NCI-H1436 treated with DMSO at 0.1 percent for 48 hours (cell line): ENCODE results near the gene PICALM.

Experiments used
- DNase-seq: peaks from one replicate; lab custom pipeline; 2025; lab: John Stamatoyannopoulos, UW

The PICALM gene

DNA sequence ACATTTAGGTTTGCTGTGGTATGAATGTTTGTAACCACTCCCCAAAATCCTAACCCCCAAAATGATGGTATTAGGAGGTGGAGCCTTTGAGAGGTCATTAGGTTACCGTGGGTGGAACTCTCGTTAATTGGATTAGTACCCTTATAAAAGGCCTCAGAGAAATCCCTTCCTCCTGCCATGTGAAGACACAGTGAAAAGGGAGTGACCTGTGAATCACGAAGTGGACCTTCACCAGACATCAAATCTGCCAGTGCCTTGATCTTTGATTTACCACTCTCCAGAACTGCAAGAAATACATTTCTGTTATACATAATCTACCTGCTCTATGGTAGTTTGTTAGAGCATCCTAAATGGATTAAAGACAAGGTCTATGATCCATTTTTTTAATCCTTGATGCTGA lies 12.6 kb upstream of the PICALM start:
- DNase-seq: no peak

DNA sequence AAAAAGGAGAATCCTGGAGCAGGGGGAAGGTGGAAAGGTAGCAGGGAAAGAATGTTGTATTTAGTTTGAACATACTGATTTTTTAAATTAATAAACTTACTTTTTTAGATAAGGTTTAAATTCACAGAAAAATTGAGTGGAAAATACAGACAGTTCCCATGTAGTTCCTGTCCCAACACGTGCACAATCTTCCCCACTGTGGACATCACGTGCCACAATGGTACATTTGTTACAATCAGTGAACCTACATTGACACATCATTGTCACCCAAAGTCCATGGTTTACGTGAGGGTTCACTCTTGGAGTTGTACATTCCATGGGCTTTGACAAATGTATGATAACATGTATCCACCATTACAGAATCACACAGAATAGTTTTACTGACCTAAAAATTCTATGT lies 10.5 kb upstream of the PICALM start:
- no peak for DNase-seq

DNA sequence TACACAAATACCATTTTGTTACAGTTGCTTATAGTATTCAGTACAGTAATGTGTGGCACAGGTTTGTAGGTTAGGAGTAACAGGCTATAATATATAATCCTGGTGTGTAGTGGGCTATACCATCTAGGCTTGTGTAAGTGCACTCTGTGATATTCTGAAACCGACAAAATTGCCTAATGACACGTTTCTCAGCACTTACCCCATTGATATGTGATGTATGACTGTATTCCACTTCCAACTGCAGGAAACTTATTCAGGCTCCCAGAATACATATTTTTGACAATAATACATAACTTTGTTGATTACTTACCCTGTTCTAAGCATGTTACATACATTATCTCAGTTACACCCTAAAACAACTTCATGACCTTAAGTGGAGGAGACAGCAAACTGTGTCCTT lies 5.1 kb upstream of the PICALM start:
- no peak for DNase-seq

DNA sequence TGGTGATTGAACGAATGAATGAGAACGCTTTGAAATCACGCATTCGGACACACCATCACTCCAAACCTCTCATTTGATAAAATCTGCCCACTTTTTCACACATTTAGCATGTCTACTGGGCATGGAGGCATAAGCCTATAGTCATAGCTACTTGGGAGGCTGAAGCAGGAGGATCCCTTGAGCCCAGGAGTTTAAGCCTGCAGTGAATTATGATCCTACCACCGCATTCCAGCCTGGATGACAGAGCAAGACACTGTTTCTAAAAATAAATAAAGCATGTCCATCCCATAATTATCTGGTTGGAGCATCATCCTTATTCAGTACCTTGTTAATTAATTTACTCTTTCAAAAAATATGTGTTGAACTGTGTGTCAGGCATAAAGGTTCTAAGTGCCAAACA lies 3.3 kb upstream of the PICALM start:
- DNase-seq: no peak

DNA sequence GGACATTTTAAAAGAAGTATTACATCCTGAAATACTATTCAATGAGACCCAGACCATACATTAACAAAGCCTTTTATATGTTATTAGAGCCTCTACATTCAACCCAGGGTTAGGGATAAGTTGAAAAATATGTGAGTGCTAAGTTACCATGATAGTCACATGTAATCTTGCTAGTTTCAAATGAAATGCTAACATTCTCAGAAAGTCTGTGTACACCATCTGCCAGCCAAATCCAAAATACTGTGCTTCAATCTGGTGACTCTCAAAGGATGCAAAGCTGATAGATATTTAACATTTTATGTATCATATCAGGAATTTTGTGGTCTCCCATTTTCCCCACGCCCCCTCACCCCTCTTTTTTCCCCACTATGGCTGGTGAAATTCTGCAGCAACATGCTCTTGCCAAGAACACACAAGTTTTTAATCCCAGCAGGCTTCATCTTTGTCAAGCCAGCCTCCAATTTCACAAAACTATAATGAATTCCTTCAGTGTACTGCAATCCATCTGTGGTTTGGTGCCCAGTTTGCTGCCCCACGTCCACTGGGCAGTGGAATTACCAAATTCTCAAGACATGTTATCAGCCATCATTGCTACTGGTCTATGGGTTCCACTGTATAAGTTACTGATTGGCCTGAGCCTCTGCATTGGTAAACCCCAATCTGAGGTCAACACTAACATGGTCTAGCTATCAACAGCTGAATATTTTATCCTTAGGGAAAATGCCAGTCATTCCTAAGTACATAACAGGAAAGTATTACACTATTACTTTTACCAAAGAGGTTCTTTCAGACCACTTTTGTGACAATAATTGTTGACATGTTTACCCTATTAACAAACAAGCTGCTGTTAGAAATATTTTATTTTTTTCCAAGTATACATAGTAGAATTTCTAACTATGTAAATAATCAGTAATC lies 1.5 kb upstream of the PICALM start:
- DNase-seq: no peak

DNA sequence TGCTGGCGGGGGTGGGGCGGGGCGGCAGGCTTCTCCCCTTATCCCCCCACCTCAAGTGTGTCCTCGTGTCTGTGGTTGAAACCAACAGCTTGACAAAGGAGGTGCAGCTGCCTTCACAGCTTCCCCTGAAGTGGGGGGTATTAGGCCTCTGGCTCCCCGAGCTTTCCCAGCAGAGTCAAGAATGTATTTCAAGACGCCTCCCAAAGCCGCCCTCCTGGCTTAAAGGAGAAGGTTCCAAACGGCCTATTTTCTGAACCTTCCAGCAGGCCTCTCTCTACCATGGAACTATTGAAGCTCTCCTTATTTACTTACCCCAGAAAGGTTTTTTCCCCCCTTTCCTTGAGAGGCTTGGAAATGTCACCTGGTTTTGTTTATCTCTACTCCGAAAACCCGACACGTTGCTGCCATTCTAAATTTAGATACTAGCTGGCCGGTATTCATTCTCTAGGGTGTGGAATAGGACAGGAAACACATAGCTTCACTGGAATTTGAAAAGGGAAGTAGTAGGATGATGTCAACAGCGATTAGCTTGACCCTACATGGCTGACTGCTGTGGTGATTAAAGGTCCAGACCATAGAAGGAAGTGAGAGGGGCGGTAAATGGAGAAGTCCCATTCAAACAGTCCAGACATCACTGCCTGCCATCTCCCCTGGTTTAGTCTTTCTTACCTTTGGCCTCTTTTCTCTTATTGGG lies 671 bp upstream of the PICALM start:
- DNase-seq: no peak

DNA sequence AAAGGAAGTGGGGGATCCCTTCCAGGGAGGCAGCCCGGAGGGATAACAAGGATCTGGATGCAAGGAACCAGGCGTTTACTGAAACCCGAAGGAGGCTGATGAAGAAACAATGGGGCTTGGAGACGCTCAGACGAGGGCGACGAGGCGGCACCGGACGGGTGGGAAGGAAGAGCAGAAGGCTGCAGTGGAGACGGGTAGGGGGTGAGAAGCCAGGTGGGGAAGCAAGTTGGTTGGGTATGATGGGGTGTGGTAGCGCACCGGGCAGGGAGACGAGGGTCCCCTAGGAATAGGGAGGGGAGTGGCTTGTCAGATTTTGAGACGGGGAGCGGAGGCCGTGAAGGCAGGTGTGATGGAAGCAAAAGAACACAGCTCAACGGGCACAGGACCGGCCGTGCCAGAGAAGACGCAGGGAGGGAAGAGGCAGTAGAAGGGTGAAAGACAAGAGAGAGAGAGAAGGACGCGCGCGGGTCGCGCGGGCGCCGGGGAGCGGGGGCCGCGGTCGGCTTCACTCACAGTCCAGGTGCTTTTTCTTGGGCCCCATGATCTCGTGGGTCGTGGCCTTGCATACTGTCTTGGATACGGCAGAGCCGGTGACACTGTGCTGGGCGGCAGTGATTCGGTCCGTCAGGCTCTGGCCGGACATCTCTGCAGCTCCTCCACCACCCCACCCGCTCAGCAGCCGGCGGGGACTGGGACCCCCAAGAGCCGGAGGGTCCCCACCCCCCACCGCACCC lies 579 bp downstream of the PICALM start:
- no peak for DNase-seq

DNA sequence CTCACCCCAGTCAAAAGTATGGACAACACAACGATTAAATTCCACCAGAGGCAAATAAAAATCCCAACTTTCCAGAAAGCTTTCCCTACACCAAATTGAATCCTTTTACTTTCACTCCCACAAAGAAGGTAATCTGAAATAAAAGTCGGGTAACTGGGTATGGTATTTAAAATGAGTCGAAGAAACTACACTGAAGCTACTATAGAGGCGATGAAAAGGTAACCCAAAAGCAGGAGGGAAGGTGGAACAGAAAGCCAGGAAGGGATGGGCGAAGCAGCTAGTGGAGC lies 1.1 kb downstream of the PICALM start:
- no peak for DNase-seq

DNA sequence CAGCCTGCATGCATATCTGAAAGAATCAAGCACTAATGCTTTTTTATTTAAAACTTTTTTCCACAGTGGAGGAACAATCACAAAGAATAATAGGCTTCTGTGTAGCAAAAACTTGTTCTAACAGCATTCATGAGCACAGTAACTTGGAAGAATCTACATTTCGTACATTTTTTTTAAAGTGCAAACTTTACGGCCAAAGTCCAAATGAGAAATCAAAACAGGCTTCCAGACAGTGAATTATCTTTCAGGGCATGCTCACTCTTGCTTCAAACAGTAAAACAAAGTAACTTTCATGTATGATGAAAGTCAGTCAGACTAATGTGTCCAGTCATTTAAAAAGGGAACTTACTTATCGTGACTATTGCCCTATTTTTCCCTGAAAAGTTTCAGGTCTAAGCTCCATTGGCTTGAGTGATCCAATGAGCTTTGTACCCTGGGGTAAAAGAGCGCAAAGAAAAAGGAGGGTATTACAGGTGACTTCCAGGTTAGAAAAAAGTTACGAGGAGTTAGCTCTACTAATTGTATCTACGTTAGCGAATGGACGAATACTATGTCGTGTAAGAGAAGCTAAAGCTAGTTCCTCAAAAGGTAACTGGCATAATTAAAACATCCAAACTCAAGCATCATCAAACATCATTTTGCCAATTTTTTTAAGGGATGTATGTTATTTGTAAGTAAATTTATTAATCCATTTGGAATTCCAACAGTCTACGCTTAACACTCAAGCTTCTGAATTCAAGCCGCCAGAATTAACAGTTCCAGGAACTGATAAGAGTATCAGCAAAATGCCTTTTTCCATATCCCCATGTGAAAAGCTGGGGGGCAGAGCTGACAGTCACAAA lies 1.7 kb downstream of the PICALM start:
- no peak for DNase-seq

DNA sequence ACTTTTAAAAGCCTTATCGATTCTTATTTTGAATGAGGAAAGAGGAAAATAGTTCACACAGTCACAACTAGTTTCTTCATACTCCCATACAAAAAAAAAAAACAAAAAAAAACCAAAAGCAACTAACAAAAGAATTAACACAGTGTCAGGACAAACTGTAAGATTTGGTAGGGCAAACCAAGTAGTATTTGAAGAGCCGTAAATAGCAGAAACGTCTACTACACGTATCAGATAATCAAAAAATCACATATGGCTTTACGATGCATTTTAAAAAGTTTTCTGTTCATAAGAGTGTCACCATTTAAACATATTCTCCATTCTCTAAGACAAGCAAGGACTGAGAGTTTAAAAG lies 2.3 kb downstream of the PICALM start:
- no peak for DNase-seq

DNA sequence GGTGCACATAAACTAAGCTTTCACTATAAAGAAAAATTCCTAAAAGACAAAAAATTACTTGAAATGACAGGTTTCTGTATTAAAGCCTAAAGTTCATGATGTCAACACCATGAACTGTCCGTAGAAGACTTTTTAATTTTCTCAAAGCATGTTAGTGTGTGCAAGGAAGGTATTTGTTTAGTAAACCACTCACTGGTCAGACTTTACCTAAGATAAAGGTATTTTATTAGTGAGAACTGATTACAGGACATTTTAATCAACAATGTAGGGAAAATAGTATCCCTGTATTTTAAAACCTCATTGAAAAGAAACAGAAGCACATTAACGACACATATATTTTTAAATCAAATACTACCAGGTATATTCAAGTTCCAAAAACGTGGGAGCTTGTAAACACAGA lies 2.9 kb downstream of the PICALM start:
- no peak for DNase-seq

DNA sequence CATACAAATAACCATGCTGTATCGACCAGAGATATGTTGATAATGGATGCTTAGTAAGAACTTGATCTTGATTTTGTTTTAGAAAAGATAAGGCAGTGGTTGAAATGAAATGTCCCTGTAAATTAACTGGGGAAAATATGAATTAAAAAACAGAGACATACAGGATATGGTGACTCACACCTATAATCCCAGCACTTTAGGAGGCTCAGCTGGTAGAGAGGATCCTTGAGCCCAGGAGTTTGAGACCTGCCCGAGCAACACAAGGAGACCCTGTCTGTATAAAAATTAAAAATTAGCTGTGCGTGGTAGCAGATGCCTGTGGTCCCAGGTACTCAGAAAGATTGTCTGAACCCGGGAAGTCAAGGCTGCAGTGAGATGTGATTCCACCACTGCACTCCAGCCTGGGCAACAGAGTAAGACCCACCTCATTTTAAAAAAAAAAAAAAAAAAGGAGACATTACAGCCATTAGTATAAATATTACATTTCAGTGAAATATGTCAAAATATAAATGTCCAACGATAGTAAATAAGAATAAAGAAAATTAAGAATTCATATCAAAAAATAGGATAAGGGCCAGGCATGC lies 4.6 kb downstream of the PICALM start:
- DNase-seq: no peak

DNA sequence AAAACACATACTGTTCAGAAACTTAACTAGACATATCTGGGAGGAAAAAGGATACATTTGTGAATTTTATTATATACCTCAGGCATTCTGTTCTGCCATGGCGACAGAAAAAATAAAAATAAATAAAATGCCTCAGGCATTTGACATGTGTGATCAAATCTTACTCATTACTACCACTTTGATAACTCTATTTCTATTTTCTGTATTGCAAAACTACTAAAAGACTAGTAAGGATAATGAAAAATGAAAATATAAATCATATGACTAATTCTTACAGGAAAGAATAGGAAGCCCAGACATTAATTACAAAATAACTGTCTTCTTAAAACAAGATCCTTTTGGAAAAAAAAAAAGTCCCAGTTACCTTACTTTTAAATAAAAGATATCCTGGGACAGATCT lies 5.3 kb downstream of the PICALM start:
- DNase-seq: no peak

DNA sequence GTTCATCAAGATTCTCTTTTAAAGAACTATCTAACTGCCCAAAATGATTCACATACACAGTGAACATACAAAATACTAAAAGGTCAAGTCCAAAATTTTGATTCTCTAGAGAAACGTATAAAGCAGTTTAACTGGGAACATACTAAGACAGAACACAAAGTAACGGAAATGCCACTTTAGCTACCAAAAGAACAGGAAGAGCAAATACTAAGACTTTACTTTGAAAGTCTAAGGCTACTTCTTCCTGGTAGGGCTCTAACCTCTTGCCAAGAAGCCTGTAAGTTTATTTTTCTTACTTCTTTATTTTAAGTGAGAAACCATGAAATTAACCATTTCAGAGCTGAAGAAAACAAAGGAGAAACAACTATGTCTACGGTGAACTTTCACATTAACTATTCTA lies 6.2 kb downstream of the PICALM start:
- no peak for DNase-seq

DNA sequence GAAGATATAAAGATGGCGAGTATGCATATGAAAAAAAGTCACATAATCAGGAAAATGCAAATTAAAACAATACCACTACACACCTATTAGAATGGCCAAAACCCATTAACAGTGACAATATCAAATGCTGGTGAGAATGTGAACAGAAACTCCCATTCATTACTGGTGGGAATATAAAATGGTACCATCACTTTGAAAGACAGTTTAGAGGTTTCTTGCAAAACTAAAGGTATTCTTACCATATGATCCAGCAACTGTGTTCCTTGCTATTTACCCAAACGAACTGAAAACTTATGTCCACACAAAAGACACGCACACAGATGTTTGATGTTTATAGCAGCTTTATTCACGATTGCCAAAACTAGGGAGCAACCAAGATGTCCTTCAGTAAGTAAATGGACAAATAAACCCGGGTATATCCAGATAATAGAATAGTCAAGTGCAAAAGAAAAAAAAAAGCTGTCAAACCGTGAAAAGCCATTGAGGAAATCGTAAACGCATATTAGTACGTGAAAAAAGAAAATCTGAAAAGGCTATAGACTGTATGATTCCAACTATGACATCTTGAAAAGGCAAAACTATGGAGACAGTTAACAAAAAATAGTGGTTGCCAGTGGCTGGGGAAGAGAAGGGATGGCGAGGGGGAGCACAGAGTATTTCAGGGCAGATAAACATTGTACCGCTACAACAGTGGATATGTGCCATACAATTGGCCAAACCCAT lies 7.2 kb downstream of the PICALM start:
- DNase-seq: no peak

DNA sequence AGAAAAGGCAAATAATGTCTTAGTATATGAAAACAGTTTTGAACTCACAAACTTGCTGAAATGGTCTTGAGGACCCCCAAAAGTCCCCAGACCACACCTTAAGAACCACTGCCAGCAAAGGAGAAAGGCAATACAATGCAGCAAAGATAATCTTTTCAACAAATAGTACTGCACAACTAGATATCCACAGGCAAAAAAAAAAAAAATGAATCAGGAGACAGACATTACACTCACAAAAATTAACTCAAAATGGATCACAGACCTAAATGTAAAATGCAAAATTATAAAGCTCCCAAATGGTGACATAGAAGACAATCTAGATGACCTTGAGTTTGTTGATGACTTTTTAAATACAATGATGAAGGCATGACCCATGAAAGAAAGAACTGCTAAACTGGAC lies 8.3 kb downstream of the PICALM start:
- DNase-seq: no peak

DNA sequence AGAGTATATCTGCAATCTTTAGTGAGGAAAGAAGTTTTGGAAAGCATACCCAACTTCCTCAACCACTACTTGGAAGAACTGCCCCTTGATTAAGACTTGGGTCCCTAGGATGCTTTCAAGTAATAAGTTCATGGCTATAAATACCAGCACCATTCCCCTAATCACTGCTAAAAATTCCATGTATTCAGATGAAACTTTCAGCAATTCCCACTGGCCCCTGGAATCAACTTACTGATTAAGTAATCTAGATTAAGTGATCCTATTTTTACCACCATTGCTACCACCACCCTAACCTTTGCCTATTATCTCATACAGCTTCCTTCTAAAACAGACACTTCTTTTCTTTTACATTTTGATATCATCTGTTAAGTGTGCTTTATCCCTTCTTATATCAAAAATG lies 10.5 kb downstream of the PICALM start:
- no peak for DNase-seq

DNA sequence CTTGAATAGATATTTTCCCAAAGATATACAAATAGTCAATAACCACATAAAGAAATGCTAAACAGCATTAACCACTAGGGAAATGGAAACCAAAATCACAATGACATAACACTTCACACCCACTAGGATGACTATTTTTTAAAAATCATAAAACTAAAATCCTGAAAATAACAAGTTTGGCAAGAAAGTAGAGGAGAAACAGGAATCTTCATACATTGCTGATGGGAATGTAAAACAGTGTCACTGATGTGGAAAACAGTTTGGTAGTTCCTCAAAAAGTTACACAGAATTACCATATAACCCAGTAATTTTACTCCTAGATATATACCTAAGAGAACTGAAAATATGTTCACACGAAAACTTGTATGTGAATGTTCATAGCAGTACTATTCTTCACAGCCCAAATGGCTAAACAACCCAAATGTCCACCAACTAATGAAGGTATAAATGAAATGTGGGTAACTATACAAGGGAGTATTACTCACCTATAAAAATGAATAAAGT lies 12.5 kb downstream of the PICALM start:
- DNase-seq: no peak

DNA sequence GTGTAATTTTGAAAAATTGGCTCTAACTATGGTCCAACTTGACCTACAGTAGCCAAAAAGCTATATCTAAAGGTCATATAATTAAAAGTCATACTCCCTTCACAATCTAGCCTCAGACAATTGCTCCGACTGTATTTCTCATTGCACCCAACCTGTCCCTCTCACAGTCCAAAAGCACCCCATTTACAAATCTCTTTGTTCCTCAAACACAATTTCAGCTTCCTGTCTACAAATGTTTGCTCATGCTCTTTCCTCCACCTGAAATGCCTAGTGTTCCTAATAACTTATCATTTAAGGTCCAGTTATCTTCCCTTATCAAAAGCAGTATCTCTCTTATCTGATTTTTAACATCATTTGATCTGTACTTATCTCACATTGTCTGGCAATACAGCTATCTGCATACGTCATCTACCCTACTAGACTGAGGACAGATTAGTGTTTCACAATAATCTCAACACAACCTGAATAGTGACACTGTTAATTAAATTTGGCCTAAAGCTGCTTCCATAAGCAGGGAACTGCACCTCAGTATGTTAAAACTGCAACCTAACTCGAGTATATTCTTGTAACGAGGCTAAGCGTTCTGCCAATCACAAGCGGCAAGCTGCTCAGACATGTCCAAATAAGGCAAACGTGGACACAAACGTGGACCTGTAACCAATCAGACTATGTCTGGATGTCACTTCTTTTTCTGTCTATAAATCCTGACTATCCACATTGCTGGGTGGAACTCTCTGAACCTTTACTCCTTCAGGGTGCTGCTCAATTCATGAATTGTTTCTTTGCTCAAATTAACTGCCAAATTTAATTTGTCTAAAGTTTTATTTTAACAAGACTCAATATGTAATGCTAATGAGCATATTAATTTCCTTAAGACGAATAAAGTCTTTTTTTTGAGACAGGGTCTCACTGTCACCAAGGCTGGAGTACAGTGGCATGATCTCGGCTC lies 15.9 kb downstream of the PICALM start:
- no peak for DNase-seq

DNA sequence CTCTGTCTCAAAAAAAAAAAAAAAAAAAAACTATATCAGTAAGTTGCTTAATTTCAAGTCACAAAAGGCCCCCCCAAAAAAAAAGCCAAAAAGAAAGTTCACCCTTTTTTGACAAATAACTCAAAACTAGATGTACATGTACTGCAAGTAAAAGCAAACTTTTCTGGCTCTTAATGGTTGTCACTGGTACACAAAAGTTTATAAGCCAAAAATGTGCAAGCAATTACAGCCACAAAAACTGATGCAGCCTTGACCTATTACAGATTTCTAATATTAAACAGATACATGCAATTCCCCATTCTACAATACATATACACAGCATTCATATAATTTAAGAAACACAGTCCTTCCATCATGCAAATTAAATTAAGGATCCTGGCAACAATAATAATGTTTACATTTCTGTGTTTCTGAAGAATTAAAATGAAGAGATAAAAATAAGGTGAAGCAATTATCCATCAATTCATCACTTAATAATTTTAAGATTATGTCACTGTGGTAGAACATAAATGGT lies 18.6 kb downstream of the PICALM start:
- no peak for DNase-seq
